ENCODE measurements around the gene SDR9C7.
"Not testable (repeated sequence)": the region's sequence is repeated elsewhere in the genome, so short reads cannot be mapped to it uniquely, and the experiment has no call there.

The SDR9C7 gene

GRCh38 chr12:56933826-56934625 is at the start of gene SDR9C7:
TSS of gene SDR9C7 (minus strand) at chr12:56934408. CDS start at chr12:56934261, 147 bp downstream.
- no peak for DNase-seq

GRCh38 chr12:56983386-56983785 is 49.2 kb upstream of the SDR9C7 start:
- DNase-seq = no peak

GRCh38 chr12:56982578-56983236 is 48.5 kb upstream of the SDR9C7 start:
- not testable (repeated sequence) for DNase-seq

GRCh38 chr12:56980941-56981530 is 46.8 kb upstream of the SDR9C7 start:
- no peak for DNase-seq

GRCh38 chr12:56980268-56980667 is 46.1 kb upstream of the SDR9C7 start:
- no peak for DNase-seq

- no peak for DNase-seq
Measured at GRCh38 chr12:56979628-56980027, 45.4 kb upstream of the SDR9C7 start.

GRCh38 chr12:56978397-56979138 is 44.4 kb upstream of the SDR9C7 start:
- no peak for DNase-seq

- DNase-seq = not testable (repeated sequence)
Measured at GRCh38 chr12:56977361-56977760, 43.2 kb upstream of the SDR9C7 start.

GRCh38 chr12:56974224-56974623 is 40.0 kb upstream of the SDR9C7 start:
- not testable (repeated sequence) for DNase-seq

GRCh38 chr12:56968910-56969309 is 34.7 kb upstream of the SDR9C7 start:
- DNase-seq = not testable (repeated sequence)

GRCh38 chr12:56965997-56966642 is 31.9 kb upstream of the SDR9C7 start:
- DNase-seq = not testable (repeated sequence)

- DNase-seq = not testable (repeated sequence)
Measured at GRCh38 chr12:56965124-56965523, 30.9 kb upstream of the SDR9C7 start.

- DNase-seq = not testable (repeated sequence)
Measured at GRCh38 chr12:56963557-56963956, 29.3 kb upstream of the SDR9C7 start.

- DNase-seq = not testable (repeated sequence)
Measured at GRCh38 chr12:56962247-56962646, 28.0 kb upstream of the SDR9C7 start.

- no peak for DNase-seq
Measured at GRCh38 chr12:56958422-56958821, 24.2 kb upstream of the SDR9C7 start.

GRCh38 chr12:56957229-56958052 is 23.2 kb upstream of the SDR9C7 start, which contains the start of gene RDH16:
TSS of gene RDH16 (minus strand) at chr12:56957608. CDS start at chr12:56957462, 146 bp downstream.
- no peak for DNase-seq

GRCh38 chr12:56955631-56956256 is 21.5 kb upstream of the SDR9C7 start:
- DNase-seq = no peak

GRCh38 chr12:56954958-56955355 is 20.7 kb upstream of the SDR9C7 start:
- no peak for DNase-seq

GRCh38 chr12:56954057-56954957 is 20.1 kb upstream of the SDR9C7 start:
- no peak for DNase-seq

- DNase-seq = no peak
Measured at GRCh38 chr12:56953314-56953713, 19.1 kb upstream of the SDR9C7 start.
